A549 treated with dexamethasone at 1 μM for 4 hours (cell line): ENCODE measurements around the gene STK11IP. TPM values are rescaled to one million over a fixed set of nuclear protein-coding genes. Genes with fewer than 3 reads are reported as not detected.

Experiments
- total RNA-seq: library from RNA; stranded (reverse); fragments of 200-300 nt; extraction: Qiagen RNA extraction; gene quantifications from 5 replicates; pipeline ENCODE4 v1.2.3, GENCODE V29; 2022

STK11IP gene, protein sequence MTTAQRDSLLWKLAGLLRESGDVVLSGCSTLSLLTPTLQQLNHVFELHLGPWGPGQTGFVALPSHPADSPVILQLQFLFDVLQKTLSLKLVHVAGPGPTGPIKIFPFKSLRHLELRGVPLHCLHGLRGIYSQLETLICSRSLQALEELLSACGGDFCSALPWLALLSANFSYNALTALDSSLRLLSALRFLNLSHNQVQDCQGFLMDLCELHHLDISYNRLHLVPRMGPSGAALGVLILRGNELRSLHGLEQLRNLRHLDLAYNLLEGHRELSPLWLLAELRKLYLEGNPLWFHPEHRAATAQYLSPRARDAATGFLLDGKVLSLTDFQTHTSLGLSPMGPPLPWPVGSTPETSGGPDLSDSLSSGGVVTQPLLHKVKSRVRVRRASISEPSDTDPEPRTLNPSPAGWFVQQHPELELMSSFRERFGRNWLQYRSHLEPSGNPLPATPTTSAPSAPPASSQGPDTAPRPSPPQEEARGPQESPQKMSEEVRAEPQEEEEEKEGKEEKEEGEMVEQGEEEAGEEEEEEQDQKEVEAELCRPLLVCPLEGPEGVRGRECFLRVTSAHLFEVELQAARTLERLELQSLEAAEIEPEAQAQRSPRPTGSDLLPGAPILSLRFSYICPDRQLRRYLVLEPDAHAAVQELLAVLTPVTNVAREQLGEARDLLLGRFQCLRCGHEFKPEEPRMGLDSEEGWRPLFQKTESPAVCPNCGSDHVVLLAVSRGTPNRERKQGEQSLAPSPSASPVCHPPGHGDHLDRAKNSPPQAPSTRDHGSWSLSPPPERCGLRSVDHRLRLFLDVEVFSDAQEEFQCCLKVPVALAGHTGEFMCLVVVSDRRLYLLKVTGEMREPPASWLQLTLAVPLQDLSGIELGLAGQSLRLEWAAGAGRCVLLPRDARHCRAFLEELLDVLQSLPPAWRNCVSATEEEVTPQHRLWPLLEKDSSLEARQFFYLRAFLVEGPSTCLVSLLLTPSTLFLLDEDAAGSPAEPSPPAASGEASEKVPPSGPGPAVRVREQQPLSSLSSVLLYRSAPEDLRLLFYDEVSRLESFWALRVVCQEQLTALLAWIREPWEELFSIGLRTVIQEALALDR
- 9.9 to 18.3 TPM (median 16.3 TPM) in 5 replicates for total RNA-seq

DNA sequence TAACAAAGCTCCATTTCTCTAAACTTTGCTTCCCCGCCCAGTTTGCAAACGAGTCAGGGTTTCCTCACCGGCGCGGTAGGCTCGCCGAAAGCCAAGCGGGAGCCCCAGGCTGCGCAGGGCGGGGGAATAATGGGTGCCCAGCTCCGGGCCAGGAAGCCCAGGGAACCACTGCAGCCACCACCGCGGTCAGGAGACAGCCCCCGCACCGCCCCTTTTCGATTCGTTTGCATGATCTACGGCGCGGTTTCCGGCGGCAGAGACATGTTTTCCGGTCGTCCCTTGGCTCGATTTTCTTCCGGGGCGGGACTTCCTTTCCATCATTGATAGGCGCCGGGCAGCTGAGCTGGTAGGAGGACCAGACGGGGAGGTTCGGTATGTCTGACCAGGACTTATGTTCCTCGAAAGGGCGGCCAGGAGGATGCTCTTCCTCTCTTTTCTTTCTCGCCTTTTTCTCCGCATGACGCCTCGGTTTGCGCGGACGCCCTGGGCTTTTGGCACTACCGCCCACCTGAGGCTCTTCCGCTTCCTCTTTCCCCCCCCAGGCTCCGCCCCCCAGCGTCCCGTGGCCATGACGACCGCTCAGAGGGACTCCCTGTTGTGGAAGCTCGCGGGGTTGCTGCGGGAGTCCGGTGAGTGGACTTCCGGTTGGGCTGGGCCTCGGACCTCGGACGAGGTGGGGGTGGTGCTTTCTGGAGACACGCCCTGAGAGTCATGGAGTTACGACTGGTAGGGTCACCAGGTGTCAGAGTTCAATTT is at the start of gene STK11IP:
Gene STK11IP, plus strand, starts transcription at position 306 of the 756 bp plus-strand sequence. Its CDS starts 263 bp downstream, at position 569.

GRCh38 chr2:219571311-219572236 is 26.1 kb upstream of the STK11IP start, which contains the start of gene OBSL1:
OBSL1 (minus strand) TSS chr2:219571539; CDS start chr2:219571232, 307 bp downstream.

GRCh38 chr2:219572237-219573001 is 25.2 kb upstream of the STK11IP start, which contains the start of gene INHA:
INHA (plus strand) TSS chr2:219572310; CDS start chr2:219572375, 65 bp downstream.

GRCh38 chr2:219627103-219628100 is 29.7 kb downstream of the STK11IP start, which contains the start of gene SLC4A3:
SLC4A3 (plus strand) TSS chr2:219627630; CDS start chr2:219627993, 363 bp downstream.

Other genes starting within 250 kb of the STK11IP start
- 52.0 to 63.4 TPM (median 55.8 TPM) in 5 replicates for gene DNPEP, start 209.9 kb upstream of the STK11IP start, total RNA-seq
- 0.38 to 0.47 TPM (median 0.45 TPM) in 5 replicates for gene DES, start 179.5 kb upstream of the STK11IP start, total RNA-seq
- gene SPEG, start 163.0 kb upstream of the STK11IP start, total RNA-seq: 7.0 to 12.6 TPM (median 9.4 TPM) in 5 replicates
- gene GMPPA, start 99.0 kb upstream of the STK11IP start, total RNA-seq: 33.1 to 38.9 TPM (median 37.2 TPM) in 5 replicates
- gene ASIC4, start 83.4 kb upstream of the STK11IP start, total RNA-seq: 0.05 to 0.08 TPM (median 0.05 TPM) in 4 of 5 replicates, not detected in the other
- gene CHPF, start 54.0 kb upstream of the STK11IP start, total RNA-seq: 16.9 to 30.5 TPM (median 28.2 TPM) in 5 replicates
- gene TMEM198, start 53.8 kb upstream of the STK11IP start, total RNA-seq: 0.56 to 1.2 TPM (median 1.1 TPM) in 5 replicates
- 15.2 to 24.0 TPM (median 22.3 TPM) in 5 replicates for gene OBSL1, start 26.3 kb upstream of the STK11IP start, total RNA-seq
- gene INHA, start 25.5 kb upstream of the STK11IP start, total RNA-seq: 0.35 to 0.47 TPM (median 0.38 TPM) in 5 replicates
- 1.9 to 4.0 TPM (median 2.9 TPM) in 5 replicates for gene SLC4A3, start 29.8 kb downstream of the STK11IP start, total RNA-seq